Measurements from ENCODE around the gene UNC80. TPM values are rescaled to one million over a fixed set of nuclear protein-coding genes. Genes with fewer than 3 reads are reported as not detected.

The UNC80 gene
- total RNA-seq, 4 donors from 2014 or later: under 0.01 to 0.17 (median 0.09) TPM

DNA sequence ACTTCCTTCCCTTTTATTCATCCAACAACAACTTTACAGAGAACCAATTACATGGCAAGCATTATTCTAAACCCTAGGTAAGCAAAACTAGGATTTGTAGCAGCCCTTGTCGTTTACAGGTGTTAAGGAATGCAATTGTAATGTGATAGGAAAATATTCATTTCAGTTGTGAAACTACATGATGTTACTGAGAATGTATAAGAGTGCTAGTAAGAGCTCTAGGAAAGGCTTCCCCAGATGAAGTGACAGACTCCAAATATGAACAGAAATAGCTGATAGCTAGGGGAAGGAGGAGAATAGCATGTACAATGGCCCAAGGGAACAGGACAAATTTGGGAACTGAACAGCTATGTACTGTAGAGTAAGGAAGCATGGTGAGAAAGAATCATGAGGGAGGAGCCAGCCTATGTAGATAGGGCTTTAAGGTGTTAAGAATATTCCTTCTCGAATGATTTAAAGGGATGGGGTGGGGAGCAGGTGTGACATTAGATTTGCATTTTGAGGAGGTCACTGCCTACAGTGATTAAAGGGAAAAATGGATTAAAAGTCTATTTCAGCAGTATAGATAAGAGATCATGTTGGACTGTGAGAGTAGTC lies 262.6 kb downstream of the UNC80 start:
- intact Hi-C loops (cut with DNase I): no loop called here
- 70% methylated on average over 2 of the region's 2 CpGs for WGBS
- Histone ChIP-seq H3K27ac (replicated peaks in 1 of 4) (no peak overlapping the region), H3K4me3 (no peak overlapping the region), H3K4me1 (no peaks in the 10 kb centered on the region), H3K36me3 (peaks cover 0 to 7% (median 0%) of the 10 kb centered on the region in 4 donors), H3K27me3 (no peaks in the 10 kb centered on the region), H3K9me3 (no peaks in the 10 kb centered on the region)
- no peak for DNase-seq (ENCODE audit: extremely low spot score)
- TF ChIP-seq POLR2AphosphoS5 (IDR thresholded peaks at IDR 0.05): peak in 1 of 2 donors; percentile 10
- TF ChIP-seq, protein P1, sequence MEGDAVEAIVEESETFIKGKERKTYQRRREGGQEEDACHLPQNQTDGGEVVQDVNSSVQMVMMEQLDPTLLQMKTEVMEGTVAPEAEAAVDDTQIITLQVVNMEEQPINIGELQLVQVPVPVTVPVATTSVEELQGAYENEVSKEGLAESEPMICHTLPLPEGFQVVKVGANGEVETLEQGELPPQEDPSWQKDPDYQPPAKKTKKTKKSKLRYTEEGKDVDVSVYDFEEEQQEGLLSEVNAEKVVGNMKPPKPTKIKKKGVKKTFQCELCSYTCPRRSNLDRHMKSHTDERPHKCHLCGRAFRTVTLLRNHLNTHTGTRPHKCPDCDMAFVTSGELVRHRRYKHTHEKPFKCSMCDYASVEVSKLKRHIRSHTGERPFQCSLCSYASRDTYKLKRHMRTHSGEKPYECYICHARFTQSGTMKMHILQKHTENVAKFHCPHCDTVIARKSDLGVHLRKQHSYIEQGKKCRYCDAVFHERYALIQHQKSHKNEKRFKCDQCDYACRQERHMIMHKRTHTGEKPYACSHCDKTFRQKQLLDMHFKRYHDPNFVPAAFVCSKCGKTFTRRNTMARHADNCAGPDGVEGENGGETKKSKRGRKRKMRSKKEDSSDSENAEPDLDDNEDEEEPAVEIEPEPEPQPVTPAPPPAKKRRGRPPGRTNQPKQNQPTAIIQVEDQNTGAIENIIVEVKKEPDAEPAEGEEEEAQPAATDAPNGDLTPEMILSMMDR (IDR thresholded peaks at IDR 0.05): no peak

DNA sequence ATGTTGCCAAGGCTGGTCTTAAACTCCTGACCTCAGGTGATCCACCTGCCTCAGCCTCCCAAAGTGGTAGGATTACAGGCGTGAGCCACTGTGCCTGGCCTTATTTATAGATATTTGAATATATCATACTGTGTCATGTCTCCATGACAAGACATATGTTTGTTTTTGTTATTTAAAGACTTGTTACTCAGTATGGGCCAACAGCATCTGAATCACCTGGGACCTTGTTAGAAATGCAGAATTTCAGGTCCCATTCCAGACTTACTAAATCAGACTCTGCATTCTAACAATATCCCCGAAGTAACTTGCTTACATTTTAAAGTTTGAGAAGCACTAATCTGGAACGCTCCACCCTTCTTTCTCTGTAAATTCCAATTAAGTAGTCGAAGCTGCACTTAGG lies 264.0 kb downstream of the UNC80 start:
- DNase-seq (ENCODE audit: extremely low spot score): no peak
- 97% methylated on average over 4 of the region's 4 CpGs for WGBS
- H3K27ac ChIP-seq (replicated peaks in 1 of 4): no peak overlapping the region
- intact Hi-C loops (cut with DNase I): no loop called here
- no peaks in the 10 kb centered on the region for H3K27me3 ChIP-seq
- H3K4me3 ChIP-seq: no peak overlapping the region
- TF ChIP-seq, protein P1 (IDR thresholded peaks at IDR 0.05): no peak
- TF ChIP-seq POLR2AphosphoS5 (IDR thresholded peaks at IDR 0.05) (no peak), POLR2A (IDR thresholded peaks at IDR 0.05; ENCODE audit: low read depth) (no peak), EP300 (IDR thresholded peaks at IDR 0.05) (no peak)
- no peaks in the 10 kb centered on the region for H3K9me3 ChIP-seq
- H3K36me3 ChIP-seq: peaks cover 0 to 6% (median 0%) of the 10 kb centered on the region in 4 donors
- no peaks in the 10 kb centered on the region for H3K4me1 ChIP-seq

DNA sequence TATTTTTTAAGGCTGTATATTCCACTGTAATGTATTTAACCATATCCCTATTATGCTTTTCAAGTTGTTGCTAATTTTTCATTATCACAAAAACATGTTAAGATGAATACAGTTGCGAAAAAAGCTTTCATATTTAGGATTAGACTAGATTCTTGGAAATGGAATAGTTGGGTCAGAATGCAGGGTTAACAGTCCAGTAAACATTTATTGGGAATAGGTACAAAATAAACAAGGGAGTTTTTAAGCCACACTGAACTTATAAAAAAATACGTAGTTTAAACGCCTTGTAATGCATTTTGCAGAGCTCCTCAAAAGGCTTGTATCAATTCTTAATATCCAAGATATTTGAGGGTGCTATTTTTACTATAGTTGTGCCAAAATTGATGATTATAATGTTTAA lies 266.4 kb downstream of the UNC80 start:
- no peaks in the 10 kb centered on the region for H3K4me1 ChIP-seq

DNA sequence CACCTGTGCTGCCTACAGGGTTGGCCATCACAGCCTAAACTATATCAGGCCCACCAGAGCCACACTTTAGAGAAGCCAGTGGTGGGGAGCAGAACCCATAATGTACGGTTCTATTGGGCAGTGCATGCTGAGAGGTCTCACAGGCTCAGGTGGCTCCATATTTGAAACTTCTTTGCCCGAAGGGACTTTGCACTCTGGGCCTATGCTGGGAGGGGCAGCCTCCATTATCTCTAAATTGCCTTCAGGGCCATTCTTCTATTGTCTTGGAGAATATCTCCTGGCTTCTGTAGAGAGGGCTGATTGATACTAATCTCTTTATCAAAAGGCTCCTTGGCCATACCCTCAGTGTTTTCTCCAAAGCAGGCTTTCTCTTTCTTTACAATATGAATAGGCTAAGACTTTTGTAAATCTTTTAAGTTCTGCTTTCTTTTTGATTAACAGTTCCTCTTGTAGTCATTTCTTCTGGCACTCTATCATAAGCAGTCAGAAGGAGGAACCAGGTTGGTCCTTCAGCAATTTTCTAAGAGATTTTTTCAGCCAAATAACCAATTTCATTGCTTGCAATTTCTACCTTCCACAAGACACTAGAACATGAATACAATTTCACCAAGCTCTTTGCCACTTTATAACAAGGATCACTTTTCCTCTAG lies 275.3 kb downstream of the UNC80 start:
- Histone ChIP-seq H3K27me3 (no peaks in the 10 kb centered on the region), H3K4me1 (peaks cover 0 to 8% (median 1%) of the 10 kb centered on the region in 4 donors), H3K4me3 (no peak overlapping the region), H3K27ac (replicated peaks in 1 of 4) (no peak overlapping the region), H3K9me3 (peaks cover 0 to 10% (median 0%) of the 10 kb centered on the region in 4 donors), H3K36me3 (peaks cover 0 to 39% (median 3%) of the 10 kb centered on the region in 4 donors)
- TF ChIP-seq, protein P1 (IDR thresholded peaks at IDR 0.05): no peak
- TF ChIP-seq POLR2AphosphoS5 (IDR thresholded peaks at IDR 0.05) (no peak), EP300 (IDR thresholded peaks at IDR 0.05) (no peak), POLR2A (IDR thresholded peaks at IDR 0.05; ENCODE audit: low read depth) (no peak)
- intact Hi-C loops (cut with DNase I): no loop called here
- DNase-seq (ENCODE audit: extremely low spot score): no peak
- WGBS: 100% methylated on average over 2 of the region's 2 CpGs

More for the DNA sequence above, 266.4 kb downstream of the UNC80 start:
- intact Hi-C loops (cut with DNase I): no loop called here
- H3K36me3 ChIP-seq: peaks cover 0 to 18% (median 4%) of the 10 kb centered on the region in 4 donors
- H3K27me3 ChIP-seq: no peaks in the 10 kb centered on the region
- no peak overlapping the region for H3K27ac ChIP-seq (replicated peaks in 1 of 4)
- TF ChIP-seq POLR2AphosphoS5 (IDR thresholded peaks at IDR 0.05) (no peak), EP300 (IDR thresholded peaks at IDR 0.05) (no peak), POLR2A (IDR thresholded peaks at IDR 0.05; ENCODE audit: low read depth) (no peak)
- TF ChIP-seq, protein P1 (IDR thresholded peaks at IDR 0.05): no peak
- no peak overlapping the region for H3K4me3 ChIP-seq
- DNase-seq (ENCODE audit: extremely low spot score): no peak
- WGBS: 95% methylated on average over 3 of the region's 3 CpGs
- H3K9me3 ChIP-seq: no peaks in the 10 kb centered on the region

Small RNA genes lying within 50 kb of the gene (small RNA-seq; reads per million reads assigned to genes)
- gene RNA5SP118: 0 reads per million in 3 donors

Other genes with a start within 250 kb of the UNC80 start
- 10 to 100 TPM; 37.0 to 49.4 (median 39.5) TPM for gene RPE, start 230.8 kb downstream of the UNC80 start, total RNA-seq